ENCODE results near the gene NSA2.

Gene NSA2

DNA sequence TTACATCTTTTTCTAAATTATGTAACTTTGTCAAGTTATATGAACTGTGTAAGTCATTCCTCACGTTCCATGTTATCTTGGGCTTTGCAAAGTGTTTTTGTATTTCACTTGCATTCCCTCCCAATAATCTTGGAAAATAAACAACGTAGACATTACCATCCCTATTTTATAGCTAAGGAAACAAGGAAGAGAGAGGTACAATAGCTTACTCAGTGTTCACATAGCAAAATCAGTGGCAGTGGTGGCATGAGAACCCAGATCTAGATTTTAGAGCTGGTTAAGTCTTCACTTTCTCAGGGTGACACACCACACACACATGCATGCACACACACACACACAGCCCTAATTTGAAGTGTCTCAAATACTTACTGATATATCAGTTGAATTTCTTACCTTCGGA lies 34.1 kb downstream of the NSA2 start:
- no peak for DNase-seq (ENCODE audit: extremely low spot score)
- CTCF ChIA-PET = no interaction called here
- TF ChIP-seq, protein P1, sequence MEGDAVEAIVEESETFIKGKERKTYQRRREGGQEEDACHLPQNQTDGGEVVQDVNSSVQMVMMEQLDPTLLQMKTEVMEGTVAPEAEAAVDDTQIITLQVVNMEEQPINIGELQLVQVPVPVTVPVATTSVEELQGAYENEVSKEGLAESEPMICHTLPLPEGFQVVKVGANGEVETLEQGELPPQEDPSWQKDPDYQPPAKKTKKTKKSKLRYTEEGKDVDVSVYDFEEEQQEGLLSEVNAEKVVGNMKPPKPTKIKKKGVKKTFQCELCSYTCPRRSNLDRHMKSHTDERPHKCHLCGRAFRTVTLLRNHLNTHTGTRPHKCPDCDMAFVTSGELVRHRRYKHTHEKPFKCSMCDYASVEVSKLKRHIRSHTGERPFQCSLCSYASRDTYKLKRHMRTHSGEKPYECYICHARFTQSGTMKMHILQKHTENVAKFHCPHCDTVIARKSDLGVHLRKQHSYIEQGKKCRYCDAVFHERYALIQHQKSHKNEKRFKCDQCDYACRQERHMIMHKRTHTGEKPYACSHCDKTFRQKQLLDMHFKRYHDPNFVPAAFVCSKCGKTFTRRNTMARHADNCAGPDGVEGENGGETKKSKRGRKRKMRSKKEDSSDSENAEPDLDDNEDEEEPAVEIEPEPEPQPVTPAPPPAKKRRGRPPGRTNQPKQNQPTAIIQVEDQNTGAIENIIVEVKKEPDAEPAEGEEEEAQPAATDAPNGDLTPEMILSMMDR (IDR thresholded peaks at IDR 0.05; ENCODE audit: control extremely low read depth, extremely low read depth, low read depth, missing control alignments) = no peak
- POLR2A ChIA-PET = no interaction called here

DNA sequence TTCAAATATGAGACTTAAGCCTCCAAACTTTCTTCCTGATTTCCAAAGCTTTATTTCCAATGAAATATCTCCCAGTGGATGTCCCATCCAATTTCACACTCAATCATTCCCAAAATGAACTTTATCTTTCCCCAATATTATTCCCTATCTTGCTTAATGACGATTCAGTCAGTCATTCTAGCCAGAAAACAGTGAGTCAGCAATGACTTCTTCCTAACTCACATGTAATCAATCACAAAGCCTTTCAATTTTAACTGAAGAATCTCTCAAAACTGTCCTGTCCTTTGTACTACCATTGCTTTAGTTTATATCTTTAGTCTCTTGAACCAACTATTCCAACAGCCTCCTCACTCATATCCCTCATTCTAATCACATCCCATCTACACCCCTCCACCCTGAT lies 34.9 kb downstream of the NSA2 start:
- POLR2A ChIA-PET = no interaction called here
- DNase-seq (ENCODE audit: extremely low spot score) = no peak

DNA sequence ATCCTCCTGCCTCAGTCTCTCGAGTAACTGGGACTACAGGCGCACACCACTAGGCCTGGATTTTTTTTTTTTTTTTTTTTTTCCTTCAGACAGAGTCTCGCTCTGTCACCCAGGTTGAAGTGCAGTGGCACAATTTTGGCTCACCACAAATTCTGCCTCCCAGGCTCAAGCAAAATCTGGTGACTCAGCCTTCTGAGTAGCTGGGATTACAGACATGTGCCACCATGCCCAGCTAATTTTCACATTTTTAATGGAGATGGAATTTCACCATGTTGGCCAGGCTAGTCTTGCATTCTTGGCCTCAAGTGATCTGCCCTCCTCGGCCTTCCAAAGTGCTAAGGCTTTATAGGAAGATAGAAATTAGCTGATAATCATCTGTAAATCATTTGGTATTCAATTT lies 43.9 kb downstream of the NSA2 start:
- DNase-seq (ENCODE audit: extremely low spot score) = no peak
- CTCF ChIA-PET = no interaction called here
- TF ChIP-seq, protein P1 (IDR thresholded peaks at IDR 0.05; ENCODE audit: control extremely low read depth, extremely low read depth, low read depth, missing control alignments) = no peak
- POLR2A ChIA-PET = no interaction called here

More for the DNA sequence above, 34.9 kb downstream of the NSA2 start:
- TF ChIP-seq, protein P1 (IDR thresholded peaks at IDR 0.05; ENCODE audit: control extremely low read depth, extremely low read depth, low read depth, missing control alignments) = no peak
- CTCF ChIA-PET = no interaction called here

DNA sequence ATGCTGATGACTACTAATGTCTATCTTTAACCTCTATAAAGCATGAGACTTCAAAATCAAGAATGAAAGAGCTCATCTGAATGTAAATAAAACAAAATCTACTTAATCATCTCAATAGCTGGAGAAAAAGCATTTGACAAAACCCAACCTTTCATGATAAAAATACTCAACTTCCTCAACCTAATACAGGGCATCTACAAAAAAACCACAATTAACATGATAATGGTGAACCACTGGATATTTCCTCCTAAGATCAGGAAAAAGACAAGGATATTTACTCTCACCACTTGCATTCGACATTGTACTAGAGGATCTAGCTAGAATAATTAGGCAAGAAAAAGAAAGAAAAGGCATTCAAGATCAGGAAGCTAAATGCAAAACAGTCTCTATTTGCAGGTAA lies 49.8 kb downstream of the NSA2 start:
- TF ChIP-seq, protein P1 (IDR thresholded peaks at IDR 0.05; ENCODE audit: control extremely low read depth, extremely low read depth, low read depth, missing control alignments) = no peak
- ChIA-PET POLR2A (no interaction called here), CTCF (interaction anchor here (0.8 kb wide), 1 partner anchor 73 kb away, joined by 3 read pairs; no protein-coding TSS in a partner anchor)
- no peak for DNase-seq (ENCODE audit: extremely low spot score)

DNA sequence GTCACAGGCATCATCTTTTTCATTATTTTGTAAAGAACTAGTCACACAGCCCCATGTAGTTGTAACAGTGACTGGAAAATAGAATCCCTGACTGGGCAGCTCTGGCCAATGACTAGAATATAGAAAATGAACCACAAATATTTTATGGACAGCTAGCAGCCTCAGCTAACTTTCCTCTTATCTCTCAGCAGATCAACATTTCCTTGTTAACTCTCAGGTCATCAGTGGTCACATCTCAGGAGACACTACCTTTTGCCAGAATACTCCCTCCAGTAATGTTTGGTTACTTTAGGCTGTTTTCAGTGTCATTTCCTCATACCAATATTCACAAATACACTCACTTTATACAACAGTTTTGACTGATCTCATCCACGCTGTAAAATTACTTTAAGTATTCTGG lies 55.2 kb downstream of the NSA2 start:
- ChIA-PET CTCF (interaction anchor here (1.0 kb wide), 1 partner anchor 97 kb away, joined by 3 read pairs; no protein-coding TSS in a partner anchor), POLR2A (no interaction called here)
- TF ChIP-seq, protein P1 (IDR thresholded peaks at IDR 0.05; ENCODE audit: control extremely low read depth, extremely low read depth, low read depth, missing control alignments) = no peak
- DNase-seq (ENCODE audit: extremely low spot score) = no peak

DNA sequence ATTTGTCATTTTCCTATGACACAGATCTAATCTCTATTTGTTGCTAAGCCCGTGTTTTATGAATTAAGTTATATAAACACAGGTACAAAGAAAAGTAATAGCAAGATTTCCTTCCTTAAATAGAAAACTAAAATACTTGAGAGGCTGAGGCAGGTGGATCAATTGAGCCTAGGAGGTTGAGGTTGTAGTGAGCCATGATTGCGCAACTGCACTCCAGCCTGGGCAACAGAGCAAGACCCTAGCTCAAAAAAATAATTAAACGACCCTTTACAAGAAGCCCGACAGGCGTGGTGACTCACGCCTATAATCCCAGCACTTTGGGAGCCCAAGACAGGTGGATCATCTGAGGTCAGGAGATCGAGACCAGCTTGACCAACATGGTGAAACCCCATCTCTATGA lies 62.4 kb downstream of the NSA2 start:
- TF ChIP-seq, protein P1 (IDR thresholded peaks at IDR 0.05; ENCODE audit: control extremely low read depth, extremely low read depth, low read depth, missing control alignments) = no peak
- DNase-seq (ENCODE audit: extremely low spot score) = no peak
- ChIA-PET CTCF (no interaction called here), POLR2A (no interaction called here)

All from GM10248 (cell line).